GM12864 (cell line): ENCODE data around the gene COL9A1.
A peak's percentile ranks its signal among the peaks of the same experiment; 100 is the strongest.
"Not testable (repeated sequence)": the region's sequence is repeated elsewhere in the genome, so short reads cannot be mapped to it uniquely, and the experiment has no call there.

Source experiments
- DNase-seq: peaks from one replicate; pipeline ENCODE4 v3.0.0-alpha.2; 2011; ENCODE audit warnings: low read depth
- H3K4me3 ChIP-seq: 2 replicates; pipeline ENCODE4 v1.5.1; 2011; ENCODE audit warnings: mild to moderate bottlenecking, low read depth, low read length, control low read depth
- CTCF ChIP-seq: IDR thresholded peaks from 2 replicates; pipeline ENCODE4 v1.5.1; 2011; ENCODE audit warnings: low read depth, mild to moderate bottlenecking, moderate library complexity, low read length, control low read depth, inconsistent platforms; ENCODE audit errors: missing control alignments

The COL9A1 gene

GRCh38 chr6:70310063-70310694, 7.3 kb upstream of the COL9A1 start:
- DNase-seq: peak; percentile 19
- H3K4me3 ChIP-seq: no peak overlapping the region
- TF ChIP-seq CTCF: peak; percentile 40

- peak; percentile 6 for TF ChIP-seq CTCF
- DNase-seq: no peak
- no peak overlapping the region for H3K4me3 ChIP-seq
These were observed 6.4 kb upstream of the COL9A1 start for GRCh38 chr6:70309243-70309642.

GRCh38 chr6:70308142-70308541, 5.3 kb upstream of the COL9A1 start:
- not testable (repeated sequence) for DNase-seq, H3K4me3 ChIP-seq

- DNase-seq: no peak
- TF ChIP-seq CTCF: no peak
- H3K4me3 ChIP-seq: no peak overlapping the region
These were observed 4.1 kb upstream of the COL9A1 start for GRCh38 chr6:70307008-70307407.

GRCh38 chr6:70304616-70305015, 1.7 kb upstream of the COL9A1 start:
- no peak for TF ChIP-seq CTCF
- no peak for DNase-seq
- no peak overlapping the region for H3K4me3 ChIP-seq

GRCh38 chr6:70299456-70299855, 3.4 kb downstream of the COL9A1 start:
- TF ChIP-seq CTCF: no peak
- DNase-seq: no peak
- no peak overlapping the region for H3K4me3 ChIP-seq

GRCh38 chr6:70298068-70298467, 4.8 kb downstream of the COL9A1 start:
- no peak for DNase-seq
- no peak for TF ChIP-seq CTCF
- no peak overlapping the region for H3K4me3 ChIP-seq
